OCI-LY1 (cell line): ENCODE measurements around the gene PARS2.

Source experiments
- EZH2 ChIP-seq: fragments of 200-600 bp; sonication (generic), shearing (Covaris generic); IDR thresholded peaks from 2 replicates; pipeline ENCODE4 v1.8.0; 2017; ENCODE audit warnings: borderline replicate concordance, mixed run types, mild to moderate bottlenecking, antibody characterized with exemption, low read length, moderate library complexity, mixed read lengths
- TF ChIP-seq, protein P1 (sequence below): fragments of 200-600 bp; sonication (generic), shearing (Covaris generic); IDR thresholded peaks from 2 replicates; pipeline ENCODE4 v1.5.1; 2017; ENCODE audit warnings: mild to moderate bottlenecking, antibody characterized with exemption, low read length, moderate library complexity, mixed read lengths

GRCh38 chr1:54745864-54746263 is 18.5 kb downstream of the PARS2 start:
- TF ChIP-seq, protein P1, sequence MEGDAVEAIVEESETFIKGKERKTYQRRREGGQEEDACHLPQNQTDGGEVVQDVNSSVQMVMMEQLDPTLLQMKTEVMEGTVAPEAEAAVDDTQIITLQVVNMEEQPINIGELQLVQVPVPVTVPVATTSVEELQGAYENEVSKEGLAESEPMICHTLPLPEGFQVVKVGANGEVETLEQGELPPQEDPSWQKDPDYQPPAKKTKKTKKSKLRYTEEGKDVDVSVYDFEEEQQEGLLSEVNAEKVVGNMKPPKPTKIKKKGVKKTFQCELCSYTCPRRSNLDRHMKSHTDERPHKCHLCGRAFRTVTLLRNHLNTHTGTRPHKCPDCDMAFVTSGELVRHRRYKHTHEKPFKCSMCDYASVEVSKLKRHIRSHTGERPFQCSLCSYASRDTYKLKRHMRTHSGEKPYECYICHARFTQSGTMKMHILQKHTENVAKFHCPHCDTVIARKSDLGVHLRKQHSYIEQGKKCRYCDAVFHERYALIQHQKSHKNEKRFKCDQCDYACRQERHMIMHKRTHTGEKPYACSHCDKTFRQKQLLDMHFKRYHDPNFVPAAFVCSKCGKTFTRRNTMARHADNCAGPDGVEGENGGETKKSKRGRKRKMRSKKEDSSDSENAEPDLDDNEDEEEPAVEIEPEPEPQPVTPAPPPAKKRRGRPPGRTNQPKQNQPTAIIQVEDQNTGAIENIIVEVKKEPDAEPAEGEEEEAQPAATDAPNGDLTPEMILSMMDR: no peak
- no peak for TF ChIP-seq EZH2
